SK-MEL-5 (cell line): ENCODE measurements around the gene PCYT1B. TPM values are rescaled to one million over a fixed set of nuclear protein-coding genes. Genes with fewer than 3 reads are reported as not detected.
A peak's percentile ranks its signal among the peaks of the same experiment; 100 is the strongest.

Experiments
- DNase-seq: peaks from one replicate; pipeline ENCODE4 v3.0.0-alpha.2; 2016; ENCODE audit warnings: low read depth, low spot score
- in situ Hi-C: cut with HindIII; loops from 2 replicates; pipeline ENCODE4 v1.10.0; 2016; ENCODE audit warnings: low sequenced_read_pairs, high pct_unique_total_duplicates, low pct_unique_long_range_greater_than_20kb
- small RNA-seq, 2 experiments: library from RNA; depleted of rRNA; stranded (forward); fragments of <200 nt; gene quantifications; one replicate each; pipeline ENCODE3, GENCODE V24; 2014
- total RNA-seq: library from RNA; depleted of rRNA; stranded (reverse); fragments of >200 nt; shearing (Covaris generic); gene quantifications from 2 replicates; pipeline ENCODE4 v1.2.3, GENCODE V29; 2014; rRNA removed

PCYT1B gene
- total RNA-seq, 1 experiment from 2014 or later: 1.6 TPM

DNA sequence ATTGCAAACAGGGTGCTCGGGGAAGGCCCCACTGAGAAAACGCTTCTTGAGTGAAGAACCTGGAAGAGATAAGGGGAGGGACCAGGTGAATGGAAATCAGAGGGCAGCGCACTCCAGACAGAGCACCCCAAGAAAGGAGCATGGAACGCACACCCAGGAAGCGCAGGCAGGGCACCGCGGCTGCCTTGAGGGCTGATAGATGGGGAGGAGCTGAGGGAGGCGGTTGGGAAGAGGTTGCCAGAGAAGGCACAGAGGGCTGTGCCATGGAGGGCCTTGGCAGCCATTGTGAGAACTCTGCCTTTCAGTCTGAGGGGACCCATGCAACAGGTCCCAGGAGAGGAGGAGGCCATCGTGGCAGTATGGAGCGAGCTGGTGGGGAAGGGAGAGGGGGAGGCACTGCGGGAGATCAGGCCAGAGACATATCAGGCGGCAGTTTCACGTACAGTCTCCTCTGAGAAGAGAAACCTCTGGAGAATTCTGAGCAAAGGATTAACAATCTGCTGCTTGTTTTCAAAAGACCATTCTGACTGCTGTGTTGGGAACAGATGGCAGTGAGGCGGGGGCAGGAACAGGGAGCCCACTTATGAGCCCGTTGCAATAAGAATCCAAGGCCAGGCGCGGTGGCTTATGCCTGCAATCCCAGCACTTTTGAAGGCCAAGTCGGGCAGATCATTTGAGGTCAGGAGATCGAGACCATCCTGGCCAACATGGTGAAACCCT, 83.7 kb downstream of the PCYT1B start:
- DNase-seq: peak; percentile 54
- in situ Hi-C loops: no loop called here

DNA sequence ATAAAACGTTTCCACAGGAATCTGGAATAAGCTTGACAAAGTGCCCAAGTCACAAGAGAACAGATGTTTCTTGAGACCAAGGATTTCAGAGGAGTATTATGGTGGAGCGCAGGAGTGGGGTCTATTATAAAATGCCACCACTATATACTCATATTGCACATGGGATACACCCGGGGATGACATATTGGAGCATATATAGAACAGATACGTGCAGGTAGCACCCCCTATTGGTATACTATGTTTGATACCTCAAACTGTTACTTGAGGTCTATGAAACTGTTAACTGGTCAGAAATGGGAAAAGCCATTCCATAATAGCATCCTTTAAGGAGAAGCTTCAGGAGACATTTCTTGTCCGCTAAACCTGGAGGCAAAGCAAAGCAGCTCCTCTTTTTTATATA, 86.0 kb downstream of the PCYT1B start:
- peak; percentile 58 for DNase-seq
- in situ Hi-C loops: no loop called here

DNA sequence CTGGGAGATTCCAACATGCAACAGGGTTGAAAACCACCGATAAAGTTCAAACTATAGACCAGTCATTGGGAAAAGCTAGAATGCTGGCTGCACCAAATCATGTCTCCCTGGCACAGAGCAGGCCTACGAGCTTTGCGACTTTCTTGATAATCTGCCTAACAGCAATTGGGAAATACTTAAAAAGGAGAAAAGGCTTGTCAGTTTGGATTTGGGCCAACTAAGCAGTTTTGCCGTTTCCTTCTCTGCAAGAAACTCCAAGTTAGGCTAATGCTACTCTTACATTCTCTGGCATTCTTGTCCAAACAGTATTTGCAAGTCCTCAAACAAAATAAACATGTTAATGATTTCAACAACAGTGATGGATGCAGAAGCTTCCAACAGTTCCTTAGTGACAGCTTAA, 94.1 kb downstream of the PCYT1B start:
- DNase-seq: no peak
- in situ Hi-C loops: no loop called here

DNA sequence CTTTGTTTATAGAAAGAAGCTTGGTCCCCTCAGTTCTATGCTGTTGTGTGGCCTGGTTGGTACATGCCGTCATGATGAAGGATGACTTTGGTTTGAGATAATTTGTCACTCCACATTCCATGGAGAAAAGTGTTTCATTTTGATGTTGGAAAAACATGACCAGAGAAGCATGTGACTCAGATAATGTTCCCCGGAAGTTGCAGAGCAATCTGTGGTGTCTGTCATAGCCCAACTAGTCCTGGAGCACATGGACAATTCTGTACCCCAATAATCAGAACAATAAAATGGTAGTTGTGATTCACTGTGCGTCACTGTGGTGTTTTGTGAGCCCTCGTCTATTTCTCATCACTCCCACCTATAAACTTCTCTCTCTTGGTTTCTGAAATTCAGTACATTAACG, 97.0 kb downstream of the PCYT1B start:
- in situ Hi-C loops: no loop called here
- no peak for DNase-seq

DNA sequence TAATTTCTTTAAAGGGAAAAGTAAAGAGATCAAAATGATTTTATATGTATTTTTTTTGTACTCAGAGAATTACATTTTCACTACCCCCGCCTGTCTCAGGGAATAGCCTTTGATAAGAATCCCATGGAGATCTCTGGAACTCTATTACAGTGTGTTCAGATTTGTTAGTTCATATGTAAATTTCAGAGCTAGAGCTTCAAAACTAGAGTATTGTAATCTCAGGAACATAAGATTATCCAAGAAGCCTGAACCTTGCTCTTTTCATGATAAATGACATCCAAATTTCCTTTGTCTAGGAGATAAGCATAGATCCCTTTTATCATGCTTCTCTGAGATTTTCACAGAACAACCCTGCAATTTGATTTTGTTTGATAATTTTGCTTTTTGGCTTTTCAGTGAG, 99.2 kb downstream of the PCYT1B start:
- in situ Hi-C loops: no loop called here
- DNase-seq: no peak

DNA sequence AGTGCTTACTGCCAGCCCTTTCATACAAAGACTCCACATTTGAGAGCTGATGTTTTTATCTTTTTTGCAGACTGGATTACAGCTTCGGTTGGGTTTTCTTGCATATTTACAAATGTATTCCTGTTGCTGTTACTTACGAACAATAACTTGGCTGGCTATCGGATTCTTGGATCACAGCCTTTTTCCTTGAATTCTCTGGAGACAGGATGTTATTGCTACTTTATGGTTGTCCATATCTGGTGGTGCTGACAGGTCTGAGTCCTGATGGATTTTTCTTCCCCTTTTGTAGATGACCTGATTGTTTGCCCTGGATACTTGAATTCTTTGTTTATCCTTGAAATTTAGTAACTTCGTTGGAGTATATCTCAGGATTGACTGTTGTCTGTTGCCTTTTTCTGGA, 104.4 kb downstream of the PCYT1B start:
- DNase-seq: no peak

DNA sequence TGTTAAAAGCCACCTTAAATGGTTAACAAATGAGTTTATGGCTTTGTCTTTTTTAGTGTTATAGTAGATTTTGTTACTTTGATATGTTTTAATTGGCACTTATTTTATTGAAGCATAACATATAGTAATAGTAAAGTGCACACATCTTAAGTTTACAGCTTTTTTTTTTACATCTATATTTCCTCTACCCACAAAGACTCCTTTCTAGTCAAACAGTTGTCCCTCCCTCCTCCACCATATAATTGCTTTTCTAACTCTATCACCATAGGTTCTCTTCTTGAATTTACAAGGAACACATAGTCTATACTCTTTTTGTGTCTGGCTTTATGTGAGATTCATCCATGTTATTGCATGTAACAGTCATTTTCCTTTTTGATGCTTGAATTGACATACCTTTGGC, 110.6 kb downstream of the PCYT1B start:
- in situ Hi-C loops: no loop called here

More for the DNA sequence above, 104.4 kb downstream of the PCYT1B start:
- in situ Hi-C loops: no loop called here

DNA sequence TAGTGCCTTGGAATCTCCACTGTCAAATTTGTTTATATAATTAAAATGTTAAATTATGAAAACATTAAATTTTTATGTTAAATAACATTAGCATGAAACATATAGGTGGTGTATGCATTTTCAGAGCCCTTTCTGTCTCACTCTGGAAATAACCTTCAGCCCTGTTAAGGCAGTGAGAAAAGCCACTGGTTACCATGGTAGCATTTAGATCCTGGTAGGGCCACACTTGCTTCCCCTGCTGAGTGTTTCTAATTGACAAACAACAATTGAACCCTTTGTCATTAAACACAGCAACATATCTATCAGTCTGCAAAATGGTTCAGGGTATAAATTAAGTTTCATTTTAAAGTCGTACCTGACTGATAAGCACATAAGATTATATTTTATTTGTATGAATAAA, 118.5 kb downstream of the PCYT1B start:
- DNase-seq: no peak
- in situ Hi-C loops: no loop called here

More for the DNA sequence above, 110.6 kb downstream of the PCYT1B start:
- DNase-seq: no peak

DNA sequence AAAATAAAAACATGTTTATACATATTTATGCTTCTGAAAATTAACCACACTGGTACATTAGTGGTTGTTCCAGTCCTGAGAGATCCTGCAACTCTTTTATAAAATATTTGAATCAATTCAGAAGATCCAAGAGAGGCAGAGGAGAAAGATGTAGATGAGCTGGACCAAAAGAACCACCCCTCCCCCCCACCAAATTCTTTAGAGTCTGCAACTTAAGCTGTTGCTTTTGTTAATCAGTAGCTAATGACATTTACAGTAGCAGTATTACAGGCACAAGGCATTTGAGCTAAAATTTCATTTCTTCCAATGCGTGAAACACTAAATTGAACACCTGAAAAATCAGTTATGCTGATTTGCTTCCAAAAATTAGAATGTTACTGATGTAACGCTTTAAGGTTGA, 120.5 kb downstream of the PCYT1B start:
- DNase-seq: no peak
- in situ Hi-C loops: no loop called here

DNA sequence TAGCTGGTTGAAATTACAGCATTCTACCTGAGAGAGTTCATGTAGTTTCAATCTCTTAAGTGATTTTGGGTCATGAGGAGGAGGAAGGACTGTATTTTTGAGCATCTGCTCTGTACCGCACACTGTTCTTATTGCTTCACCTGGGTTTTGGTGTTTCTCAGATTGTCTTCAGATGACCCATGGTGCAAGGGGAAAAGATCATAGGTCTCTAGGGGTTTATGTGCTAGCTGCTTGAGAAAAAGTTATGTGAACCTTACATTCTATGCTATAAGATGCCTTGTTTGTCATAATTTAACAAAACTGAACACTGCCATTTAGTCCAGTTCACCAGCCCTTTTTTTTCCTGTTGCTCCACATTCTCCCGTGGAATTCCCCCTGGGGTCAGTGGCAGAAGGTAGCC, 121.7 kb downstream of the PCYT1B start:
- no peak for DNase-seq
- in situ Hi-C loops: no loop called here

DNA sequence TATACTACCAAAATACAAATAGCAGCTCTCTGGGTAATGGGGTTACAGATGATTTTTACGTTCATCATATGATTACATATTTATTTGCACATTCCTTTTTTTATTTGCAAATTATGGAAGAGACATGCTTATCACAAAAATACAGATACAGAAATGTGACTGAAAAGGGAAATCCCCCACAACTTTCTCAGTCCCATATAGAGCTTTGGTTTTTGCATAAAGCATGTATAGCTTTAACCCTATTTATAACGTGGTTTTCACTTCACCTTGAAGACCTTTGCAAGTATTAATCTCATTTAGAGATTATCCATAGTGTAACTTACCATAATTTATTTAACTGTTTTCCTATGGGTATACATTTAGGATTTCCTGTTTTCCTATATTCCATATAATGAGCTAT, 126.7 kb downstream of the PCYT1B start:
- in situ Hi-C loops: no loop called here
- DNase-seq: no peak

DNA sequence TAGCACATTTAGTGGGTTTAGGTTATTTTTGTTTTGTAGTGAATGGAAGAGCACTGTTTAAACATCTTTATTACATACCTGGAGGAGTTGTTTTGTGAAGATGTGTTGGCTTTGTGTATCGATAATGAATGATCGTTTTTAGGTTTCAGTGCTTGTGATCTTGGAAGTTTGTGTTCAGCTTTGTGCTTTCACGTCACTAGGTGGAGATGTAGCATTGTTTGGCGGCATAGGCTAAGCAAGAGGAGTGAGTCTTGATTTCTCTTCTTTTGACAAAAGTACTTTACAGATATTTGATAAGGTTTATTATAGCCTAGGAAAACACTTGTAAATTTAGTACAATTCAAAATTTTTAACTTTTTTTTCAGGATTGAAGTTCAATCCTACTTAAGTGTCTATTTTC, 131.7 kb downstream of the PCYT1B start:
- in situ Hi-C loops: no loop called here
- DNase-seq: peak; percentile 21

DNA sequence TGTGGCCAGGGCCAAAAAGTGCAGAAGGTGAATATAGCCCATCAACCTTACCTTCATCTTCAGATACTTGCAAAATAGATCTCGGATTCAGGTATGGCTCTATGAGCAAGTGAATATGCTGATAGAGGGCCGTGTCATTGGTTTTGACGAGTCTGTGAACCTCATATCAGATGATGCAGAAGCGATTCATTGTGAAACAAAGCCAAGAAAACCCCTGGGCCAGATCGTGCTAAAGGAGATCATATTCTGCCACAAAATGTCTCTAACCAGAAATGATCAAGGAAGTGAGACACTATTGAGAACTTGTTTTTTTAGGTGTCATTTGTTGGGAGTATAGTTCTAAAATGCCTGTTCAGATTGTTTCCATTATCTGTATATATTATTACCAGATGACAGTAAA, 133.7 kb downstream of the PCYT1B start:
- no peak for DNase-seq
- in situ Hi-C loops: no loop called here

DNA sequence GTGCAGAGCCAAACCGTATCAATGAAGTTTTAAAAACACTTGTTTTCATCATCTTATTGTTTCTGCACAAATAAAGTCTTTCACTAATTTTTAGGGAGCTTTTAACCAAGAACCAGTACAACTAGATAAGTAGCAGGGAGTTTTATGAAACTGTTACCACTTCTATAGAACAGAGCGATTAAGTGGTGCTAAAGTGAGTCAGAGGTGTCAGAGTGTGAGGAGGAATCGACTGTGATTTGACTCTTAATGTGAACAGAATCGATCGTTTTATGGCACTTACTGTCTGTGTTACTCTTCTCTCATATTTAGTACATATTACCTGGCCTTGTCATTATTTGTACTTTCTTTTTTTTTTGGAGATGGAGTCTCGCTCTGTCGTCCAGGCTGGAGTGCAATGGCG, 138.8 kb downstream of the PCYT1B start:
- in situ Hi-C loops: loop anchor here (10.0 kb wide), 1 partner anchor 114 kb away; no protein-coding TSS in a partner anchor

More for the DNA sequence above, 138.8 kb downstream of the PCYT1B start:
- no peak for DNase-seq

Small RNAs within 50 kb of the gene (small RNA-seq; reads per million reads assigned to genes)
- 0 reads per million in 2 experiments for gene SNRPEP9

Other genes with a start within 250 kb of the PCYT1B start
- gene PDK3, start 182.1 kb downstream of the PCYT1B start, total RNA-seq: 48.5 and 48.8 TPM in 2 replicates
- gene POLA1, start 46.6 kb upstream of the PCYT1B start, total RNA-seq: 18.0 and 24.2 TPM in 2 replicates